ENCODE measurements around the gene SUV39H2.
"Not testable (repeated sequence)": the region's sequence is repeated elsewhere in the genome, so short reads cannot be mapped to it uniquely, and the experiment has no call there.

Gene SUV39H2

DNA sequence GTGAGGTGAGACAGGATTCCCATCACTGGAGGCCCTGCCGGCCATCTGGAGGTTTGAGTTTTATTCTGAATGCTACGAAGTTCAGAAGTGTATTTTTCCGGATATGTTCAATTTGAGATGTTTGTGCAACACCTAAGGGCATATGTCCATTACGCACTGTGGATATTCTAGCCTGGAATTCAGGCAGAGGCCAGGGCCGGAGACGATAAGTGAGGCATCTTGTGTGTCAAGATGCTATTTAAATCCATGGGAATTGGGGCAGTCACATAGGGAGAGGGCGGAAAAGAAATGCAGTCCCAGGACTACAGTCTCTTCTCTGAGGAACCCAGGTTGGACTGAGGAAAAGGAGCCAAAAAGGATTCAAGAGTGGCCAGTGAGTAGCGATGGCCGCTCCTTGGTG lies 1.9 kb upstream of the SUV39H2 start:
- no peak for DNase-seq (ENCODE audit: low spot score)

DNA sequence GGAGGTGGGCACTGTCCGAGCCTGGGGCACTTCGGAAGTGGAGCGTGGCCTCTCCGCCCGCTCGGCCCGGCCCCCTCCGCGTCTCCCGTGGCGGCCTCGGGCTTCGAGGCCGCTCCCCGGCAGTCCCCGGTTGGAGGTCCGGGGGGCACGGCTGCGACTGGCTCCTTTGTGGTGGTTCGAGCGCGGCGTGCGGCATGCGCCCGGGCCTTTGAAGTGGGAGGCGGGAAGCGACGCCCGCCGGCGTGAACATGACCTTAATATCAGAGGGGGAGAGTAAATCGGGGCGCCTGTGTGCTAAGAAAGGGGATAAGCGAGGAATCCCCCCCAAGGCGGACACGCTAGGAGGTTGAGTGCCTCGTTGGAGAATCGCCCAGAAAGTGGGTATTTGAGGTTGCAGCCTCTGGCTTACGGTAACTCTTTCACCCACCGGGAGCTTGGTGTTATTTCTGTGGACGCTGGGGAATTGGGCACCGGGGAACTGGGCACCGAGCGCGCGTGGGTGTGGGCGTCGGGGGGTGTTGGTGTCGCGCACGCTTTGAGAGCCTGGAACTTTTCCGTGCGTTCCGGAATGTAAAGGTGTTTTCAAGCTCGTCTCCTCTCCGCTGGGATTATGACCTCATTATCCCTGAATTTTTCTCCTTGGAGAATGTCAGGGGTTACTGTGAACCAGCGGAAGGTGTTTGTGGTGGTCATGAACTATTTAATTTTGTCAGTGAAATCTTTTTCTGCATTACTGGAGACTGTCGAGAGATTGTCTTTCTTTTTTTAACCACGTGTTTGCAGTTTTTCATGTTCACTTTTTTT lies 660 bp downstream of the SUV39H2 start:
- DNase-seq (ENCODE audit: low spot score), result peak; percentile 65

DNA sequence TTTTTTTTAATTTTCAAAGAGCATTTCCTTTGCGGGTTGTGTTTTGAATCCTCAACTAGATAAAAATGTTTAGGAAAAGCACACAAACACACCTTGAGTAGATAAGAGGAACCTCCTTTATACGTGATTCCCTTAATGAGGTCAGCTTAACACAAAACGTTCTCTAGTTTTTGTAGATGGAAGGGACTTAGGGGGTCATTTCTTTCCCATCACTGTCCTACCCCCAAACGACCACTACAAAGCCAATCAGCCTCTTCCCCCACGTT lies 1.2 kb downstream of the SUV39H2 start:
- DNase-seq (ENCODE audit: low spot score), result no peak

DNA sequence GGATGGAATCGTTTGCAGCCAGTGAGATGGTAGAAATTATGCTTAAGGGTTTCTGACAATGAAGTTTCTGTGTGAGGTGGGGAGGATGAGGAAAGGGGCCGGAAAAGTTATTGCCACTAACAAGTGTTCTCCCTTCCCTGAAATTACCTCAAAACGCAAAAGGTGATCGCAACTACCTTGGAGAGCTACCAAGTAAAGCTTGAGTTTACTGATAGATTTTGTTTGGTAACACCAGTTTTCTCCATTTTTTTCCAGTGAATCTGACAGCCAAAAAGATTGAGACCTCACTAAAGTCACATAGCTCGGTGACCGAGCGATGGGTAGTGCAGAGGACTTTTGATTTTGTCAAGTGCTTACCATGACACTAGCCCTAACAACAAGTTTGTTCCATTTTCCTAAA lies 1.6 kb downstream of the SUV39H2 start:
- no peak for DNase-seq (ENCODE audit: low spot score)

DNA sequence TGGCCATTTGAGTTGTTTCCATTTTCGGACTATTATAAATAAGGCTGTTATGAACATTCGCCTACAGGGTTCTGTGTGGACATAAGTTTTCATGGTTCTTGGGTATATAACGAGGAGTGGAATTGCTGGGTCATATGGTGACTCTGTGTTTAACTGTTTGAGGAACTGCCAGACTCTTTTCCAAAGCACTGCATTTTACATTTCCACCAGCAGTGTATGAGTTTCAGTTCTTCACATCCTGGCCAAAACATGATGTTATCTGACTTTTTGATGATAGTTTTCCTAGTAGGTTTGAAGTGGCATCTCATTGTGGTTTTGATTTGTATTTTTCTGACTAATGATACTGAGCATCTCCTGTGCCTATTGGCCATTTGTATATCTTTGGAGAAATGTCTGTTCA lies 5.4 kb downstream of the SUV39H2 start:
- DNase-seq (ENCODE audit: low spot score), result no peak

DNA sequence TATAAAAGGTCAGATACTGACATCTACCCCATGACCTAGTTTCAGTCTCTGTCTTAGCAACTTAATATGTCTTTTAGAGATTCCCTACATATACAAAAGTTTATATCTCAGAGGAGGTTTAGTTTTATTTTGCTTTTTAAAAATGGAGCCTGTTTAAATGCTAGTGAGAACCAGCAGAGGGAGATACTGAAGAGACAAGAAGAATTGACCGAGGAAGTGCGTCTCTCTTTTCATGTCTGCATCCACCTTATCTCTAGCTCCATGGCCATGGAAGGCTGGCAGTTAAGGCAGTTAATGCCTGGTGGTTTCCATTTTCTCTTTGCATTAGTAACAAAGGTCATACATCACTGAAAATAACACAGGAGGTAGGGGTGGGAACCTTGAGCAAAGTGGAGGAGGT lies 10.7 kb downstream of the SUV39H2 start:
- no peak for DNase-seq (ENCODE audit: low spot score)

DNA sequence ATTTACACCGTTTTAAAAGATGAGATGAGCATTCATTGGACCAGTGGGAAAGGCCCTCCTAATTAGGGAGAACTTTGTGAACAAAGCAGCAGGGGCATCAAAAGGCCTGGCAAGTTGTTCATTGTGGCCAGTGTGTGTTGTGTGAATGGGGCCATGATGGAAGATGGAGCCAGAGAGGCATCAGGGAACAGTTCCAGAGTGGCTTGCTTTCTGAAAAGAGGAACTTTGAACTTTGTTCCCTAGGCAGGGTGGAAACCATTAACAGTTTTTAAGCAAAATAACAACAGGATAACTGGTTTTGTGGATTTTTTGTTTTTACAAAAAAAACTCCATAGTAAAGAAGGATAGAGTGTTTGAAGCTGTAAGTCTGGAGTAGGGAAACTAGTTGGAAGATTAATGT lies 12.5 kb downstream of the SUV39H2 start:
- no peak for DNase-seq (ENCODE audit: low spot score)

DNA sequence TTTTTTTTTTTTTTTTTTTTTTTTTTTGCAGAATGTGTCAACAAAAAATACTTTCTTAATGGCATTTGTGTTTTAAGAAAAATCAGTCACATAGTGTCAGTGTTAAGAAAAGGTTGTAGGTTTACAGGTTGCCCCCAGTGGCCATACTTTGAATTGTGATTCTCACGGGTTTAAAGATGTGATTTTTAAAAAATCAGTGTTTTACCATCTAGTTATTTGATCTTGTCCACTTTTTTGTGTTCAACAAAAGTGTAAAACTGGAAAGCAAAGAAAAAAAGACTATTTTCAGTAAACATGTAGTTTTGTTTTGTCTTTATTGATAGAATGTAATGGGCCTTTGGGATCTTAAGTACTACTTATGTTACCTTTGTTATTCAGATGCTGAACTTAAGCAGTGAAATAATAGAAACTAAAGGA lies 25.7 kb downstream of the SUV39H2 start:
- no peak for DNase-seq (ENCODE audit: low spot score)

DNA sequence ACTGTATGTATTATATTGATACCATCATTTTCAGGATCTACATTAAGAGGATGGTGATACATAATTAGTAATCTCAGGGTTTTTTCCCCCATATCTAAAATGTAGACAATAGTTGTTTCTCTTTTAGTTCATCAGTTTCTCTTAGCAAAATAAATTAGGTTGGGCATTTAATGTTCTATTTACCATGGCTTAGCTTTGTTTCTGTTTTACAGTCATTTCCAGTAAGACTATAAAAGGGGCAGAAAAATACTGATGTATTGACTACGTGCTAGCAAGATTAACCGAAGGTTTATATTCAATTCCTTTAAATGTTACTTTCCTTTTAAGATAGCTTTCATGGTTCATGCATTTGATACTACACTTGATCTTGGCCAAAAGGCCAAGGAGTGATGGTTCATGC lies 26.2 kb downstream of the SUV39H2 start:
- no peak for DNase-seq (ENCODE audit: low spot score)

DNA sequence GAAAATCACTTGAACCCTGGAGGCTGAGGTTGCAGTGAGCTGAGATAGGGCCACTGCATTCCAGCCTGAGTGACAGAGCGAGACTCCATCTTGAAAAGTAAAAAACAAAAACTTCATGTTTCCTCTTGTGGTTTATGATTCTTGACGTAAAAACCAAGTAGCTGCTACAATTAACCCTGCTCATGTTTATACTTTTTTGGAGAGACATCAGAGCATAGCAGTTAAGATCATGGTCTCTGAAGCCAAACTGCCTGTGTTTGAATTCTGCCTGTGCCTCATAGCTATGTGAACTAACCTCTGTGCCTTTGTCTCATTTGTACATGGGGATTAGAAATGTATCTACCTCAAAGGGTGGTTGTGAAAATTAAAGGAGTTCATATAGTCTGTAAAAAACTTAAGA lies 27.2 kb downstream of the SUV39H2 start:
- DNase-seq (ENCODE audit: low spot score), result no peak

DNA sequence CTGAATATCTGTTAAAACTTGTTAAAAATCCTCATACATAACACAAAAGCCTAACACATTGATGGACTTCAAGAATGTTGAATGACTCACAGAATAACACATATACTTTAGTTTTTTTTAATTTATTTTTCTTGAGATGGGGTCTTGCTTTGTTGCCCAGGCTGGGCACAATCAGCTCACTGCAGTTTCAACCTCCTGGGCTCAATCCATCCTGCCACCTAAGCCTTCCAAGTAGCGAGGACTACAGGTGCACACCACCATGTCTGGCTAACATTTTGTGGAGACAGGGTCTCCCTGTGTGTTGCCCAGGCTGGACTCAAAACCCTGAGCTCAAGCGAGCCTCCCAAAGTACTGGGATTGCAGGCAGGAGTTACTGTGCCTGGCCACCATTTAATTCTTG lies 28.1 kb downstream of the SUV39H2 start:
- DNase-seq (ENCODE audit: low spot score), result no peak

DNA sequence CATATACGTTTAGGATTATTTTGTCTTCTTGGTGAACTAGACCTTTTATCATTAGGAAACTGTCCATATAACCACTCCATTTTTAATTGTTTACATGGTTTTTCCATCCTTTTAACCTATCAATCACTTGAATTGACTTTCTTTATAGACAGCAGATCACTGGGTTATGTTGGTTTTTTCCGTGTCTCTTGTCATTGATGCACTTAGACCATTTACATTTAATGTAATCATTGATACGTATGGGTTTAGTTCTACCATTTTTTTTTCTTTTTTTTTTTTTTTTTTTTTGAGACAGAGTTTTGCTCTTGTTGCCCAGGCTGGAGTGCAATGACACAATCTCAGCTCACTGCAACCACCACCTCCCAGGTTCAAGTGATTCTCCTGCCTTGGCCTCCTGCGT lies 28.9 kb downstream of the SUV39H2 start:
- DNase-seq (ENCODE audit: low spot score), result not testable (repeated sequence)

DNA sequence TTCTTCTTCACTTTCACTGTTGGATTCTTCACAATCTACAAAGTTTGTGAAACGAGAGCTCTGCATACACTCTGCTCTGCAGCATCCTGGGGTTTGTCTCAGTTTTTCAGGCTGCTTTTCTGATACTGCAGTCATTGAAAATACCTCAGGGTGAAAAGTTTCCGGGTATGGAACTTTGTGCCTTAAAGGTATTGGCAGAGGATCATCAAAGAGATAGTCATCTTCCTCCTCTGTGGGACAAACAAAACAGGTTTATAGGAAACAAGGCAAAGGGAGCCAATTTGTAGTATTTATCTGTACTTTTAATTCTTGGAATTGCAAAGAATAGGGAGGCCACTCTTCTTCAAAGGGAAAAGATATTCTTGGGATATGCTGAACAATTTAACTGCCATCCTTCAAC lies 30.4 kb downstream of the SUV39H2 start:
- DNase-seq (ENCODE audit: low spot score), result no peak

DNA sequence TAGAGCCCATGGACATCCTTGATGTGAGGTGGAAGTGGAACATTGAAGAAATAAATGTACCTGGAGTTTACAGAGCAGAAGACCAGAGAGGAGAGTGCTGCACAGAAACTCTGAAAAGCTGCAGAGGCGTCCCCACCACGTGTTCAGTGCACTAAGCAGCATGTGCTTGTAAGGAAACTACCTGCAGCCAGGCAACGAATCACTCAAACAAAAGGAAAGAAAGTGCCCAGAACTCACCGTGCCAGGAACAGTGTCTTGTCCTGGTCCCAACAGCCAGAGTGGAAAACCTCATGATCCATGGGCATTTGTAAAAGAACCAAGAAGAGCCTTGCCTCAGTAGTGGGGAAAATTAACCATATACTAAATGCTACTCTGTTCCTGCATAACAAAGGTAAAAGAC lies 32.3 kb downstream of the SUV39H2 start:
- no peak for DNase-seq (ENCODE audit: low spot score)

DNA sequence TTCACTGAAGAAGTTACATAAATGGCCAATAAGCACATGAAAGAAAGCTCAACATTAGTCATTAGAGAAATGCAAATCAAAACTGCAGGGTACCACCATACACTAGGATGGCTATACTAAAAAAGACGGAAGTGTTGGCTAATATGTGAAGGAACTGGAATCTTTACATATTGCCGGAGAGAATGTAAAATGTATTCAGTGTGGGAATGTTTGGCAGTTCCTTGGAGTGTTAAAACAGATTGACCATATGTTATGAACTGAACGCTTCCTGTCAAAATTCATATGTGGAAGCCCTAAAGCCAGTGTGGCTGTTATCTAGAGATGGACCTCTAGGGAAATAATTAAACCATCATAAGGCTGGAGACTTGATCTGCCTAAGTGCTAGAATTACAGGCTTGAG lies 33.1 kb downstream of the SUV39H2 start:
- no peak for DNase-seq (ENCODE audit: low spot score)

DNA sequence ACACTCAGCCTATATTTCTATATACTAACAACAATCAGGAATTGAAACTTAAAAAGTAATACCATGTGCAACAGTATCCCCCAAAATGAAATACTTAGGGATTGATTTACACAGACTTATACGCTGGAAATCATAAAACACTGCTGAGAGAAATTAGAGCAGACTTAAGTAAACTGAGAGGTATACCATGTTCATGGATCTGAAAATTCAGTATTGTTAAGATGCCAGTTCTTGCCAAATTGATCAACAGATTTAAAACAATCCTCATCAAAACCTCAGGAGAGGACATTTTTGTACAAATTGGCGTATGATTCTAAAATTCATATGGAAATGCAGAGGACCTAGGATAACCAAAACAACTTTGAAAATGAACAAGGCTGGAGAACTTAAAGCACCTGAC lies 37.9 kb downstream of the SUV39H2 start:
- no peak for DNase-seq (ENCODE audit: low spot score)

DNA sequence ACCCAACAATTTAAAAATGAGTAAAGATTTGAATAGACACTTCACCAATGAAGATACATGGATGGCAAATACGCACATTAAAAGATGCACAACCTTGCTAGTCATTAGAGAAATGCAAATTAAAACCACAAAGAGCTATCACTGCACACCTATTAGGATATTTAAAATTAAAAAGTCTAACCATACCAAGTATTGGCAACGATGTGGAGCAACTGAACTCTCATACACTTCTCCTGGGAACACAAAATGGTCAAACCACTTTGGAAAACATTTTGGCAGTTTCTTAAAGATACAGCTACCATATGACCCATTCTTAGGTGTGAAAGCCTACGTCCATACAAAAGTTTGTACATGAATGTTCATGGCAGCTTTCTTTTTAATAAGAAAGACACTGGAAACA lies 39.2 kb downstream of the SUV39H2 start:
- no peak for DNase-seq (ENCODE audit: low spot score)

DNA sequence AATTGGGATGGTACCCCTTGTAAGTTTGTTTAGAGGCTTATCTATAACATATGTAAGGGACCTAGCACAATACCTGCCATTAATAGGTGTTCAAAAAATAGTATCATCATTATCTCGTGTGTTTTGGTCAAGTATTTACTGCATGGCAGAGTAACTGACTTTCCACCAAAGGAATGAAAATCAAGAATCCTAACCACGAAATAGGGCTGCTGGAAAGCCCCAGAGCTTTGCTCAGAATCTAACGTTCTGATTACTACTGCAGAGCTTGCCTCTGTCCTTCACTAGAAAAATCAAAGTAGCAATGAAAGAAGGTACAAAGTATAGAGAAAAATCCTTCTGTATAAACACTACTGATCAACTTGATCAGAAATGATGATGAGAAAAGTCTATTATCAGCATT lies 40.3 kb downstream of the SUV39H2 start:
- no peak for DNase-seq (ENCODE audit: low spot score)

DNA sequence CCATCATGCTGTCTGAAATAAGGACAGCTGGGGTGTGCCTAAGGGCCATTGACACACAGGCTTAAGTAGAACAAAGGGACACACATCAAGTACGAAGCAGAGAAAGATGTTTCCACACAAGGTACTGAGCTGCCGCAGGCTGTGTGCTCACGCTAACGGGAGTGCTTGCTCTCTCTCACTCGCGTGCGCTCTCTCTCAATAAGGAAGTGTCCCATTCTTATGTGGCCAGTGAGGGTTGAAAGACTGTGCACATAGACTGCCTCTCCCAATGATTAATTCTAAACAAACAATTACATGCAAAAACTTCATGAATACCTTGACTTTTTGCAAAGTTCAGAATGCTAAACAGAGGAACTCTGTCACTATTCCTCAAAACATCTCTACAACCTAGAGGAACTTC lies 45.3 kb downstream of the SUV39H2 start:
- DNase-seq (ENCODE audit: low spot score), result no peak

DNA sequence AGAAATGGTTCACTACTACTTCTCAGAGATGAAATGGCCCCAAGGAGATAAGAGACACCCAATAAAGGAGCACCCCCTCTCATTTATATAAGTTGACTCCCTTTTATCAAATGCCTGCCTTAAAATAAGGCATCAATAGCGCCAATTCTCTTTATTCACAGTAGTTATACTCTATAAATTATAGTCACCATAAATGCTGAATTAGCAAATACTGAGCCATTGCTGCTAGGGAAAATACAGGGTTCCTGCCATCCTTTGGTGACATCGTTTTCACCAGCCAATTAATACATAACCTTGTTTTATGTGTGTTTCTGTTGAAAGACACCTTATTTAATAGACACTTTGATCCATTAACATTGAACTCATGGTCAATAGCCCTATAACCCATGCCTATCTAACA lies 46.6 kb downstream of the SUV39H2 start:
- DNase-seq (ENCODE audit: low spot score), result no peak

DNA sequence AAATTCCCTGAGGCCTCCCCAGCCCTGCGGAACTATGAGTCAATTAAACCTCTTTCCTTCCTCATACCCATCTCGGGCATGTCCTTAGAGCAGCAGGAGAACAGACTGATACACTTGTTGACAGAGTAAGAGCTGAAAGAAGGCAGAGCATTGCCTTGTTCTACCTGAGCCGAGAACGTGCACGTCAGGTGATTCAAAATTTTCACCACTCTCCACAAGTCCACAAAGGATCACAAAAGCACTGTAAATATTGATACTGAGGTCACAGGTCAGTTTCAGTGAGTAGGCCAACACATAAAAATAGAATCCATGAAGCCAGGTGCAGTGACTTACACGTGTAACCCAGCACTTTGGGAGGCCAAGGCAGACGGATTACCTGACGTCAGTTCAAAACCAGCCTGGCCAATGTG lies 47.4 kb downstream of the SUV39H2 start:
- no peak for DNase-seq (ENCODE audit: low spot score)

DNA sequence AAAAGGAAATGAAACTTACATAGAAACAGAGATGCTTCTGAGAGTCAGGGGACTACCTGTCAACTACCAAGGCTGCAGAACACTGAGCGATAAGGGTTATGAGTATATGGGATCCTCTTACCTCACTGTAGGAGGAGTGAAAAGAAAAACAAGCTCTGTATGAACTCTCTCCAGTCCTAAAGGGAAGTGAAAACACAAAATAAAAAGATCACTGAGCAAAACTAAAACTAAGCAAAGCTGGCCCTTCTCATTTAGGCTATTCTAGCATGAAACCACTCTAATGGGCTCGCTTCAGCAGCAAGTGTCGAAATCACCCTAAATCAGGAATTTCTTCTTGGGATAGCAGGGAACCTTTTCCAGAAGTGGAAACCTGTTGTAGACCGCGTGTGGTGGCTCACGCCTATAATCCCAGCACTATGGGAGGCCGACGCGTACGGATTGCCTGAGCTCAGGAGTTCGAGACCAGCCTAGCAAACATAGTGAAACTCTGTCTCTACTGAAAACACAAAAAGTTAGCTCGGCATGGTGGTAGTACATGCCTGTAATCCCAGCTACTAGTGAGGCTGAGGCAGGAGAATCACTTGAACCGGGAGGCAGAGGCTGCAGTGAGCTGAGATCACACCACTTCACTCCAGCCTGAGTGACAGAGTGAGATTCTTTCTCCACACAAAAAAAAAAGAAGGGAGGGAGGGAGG lies 48.2 kb downstream of the SUV39H2 start:
- no peak for DNase-seq (ENCODE audit: low spot score)

DNA sequence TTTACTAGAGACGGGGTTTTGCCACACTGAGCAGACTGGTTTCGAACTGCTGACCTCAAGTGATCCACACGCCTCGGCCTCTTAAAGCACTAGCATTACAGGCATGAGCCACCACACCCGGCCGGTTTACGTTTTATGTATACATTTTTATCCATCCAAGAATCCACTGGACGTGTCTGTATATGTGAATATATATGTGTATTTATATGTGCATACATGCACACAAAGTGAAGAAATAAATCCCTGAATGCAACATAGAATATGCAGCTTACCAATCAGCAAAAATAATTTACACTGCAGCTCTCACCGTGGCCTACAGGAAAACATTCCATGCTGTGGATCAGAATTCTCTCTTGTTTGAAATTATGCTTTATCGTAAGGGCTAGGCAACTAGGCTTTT lies 51.9 kb downstream of the SUV39H2 start:
- no peak for DNase-seq (ENCODE audit: low spot score)

DNA sequence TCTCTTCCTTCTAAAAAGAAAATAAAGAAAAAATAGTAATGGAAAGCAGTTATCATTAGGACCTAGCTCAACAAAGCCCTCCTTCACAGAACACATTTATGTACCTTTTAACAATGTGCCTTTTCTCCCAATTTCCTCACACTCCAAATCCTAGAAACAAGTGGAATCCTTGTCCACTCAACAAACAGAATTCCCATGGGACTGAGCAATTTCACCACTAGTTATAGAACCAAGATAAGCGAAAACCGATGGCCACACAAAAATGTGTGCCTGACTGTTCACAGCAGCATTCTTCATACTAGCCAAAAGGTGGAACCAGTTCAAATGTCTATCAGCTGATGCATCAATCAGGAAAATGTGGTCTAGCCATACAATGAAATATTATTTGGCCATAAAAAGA lies 57.9 kb downstream of the SUV39H2 start:
- no peak for DNase-seq (ENCODE audit: low spot score)

All from left forelimb (tissue), 1 donor.